Stimulated activated CD8-positive, alpha-beta memory T cell treated with anti-CD3 and anti-CD28 coated beads, Interleukin-2, amount 100 ng/mL, for 48 hours (primary cell): Measurements from ENCODE around the gene KIF1A.
"Not testable (repeated sequence)": the region's sequence is repeated elsewhere in the genome, so short reads cannot be mapped to it uniquely, and the experiment has no call there.

Experiments
- DNase-seq, 2 donors: peaks; one replicate each; pipeline ENCODE4 v3.0.0-alpha.2; 2020; ENCODE audit warnings: low read depth in 2 of 2

KIF1A gene

GRCh38 chr2:240687045-240687740 lies 132.8 kb downstream of the KIF1A start:
- DNase-seq: no peak

- DNase-seq: no peak
Observed at GRCh38 chr2:240686460-240686859, 133.6 kb downstream of the KIF1A start.

GRCh38 chr2:240685771-240686371 lies 134.1 kb downstream of the KIF1A start:
- DNase-seq: no peak

- DNase-seq: not testable (repeated sequence)
Observed at GRCh38 chr2:240683980-240684728, 135.9 kb downstream of the KIF1A start.

- not testable (repeated sequence) for DNase-seq
Observed at GRCh38 chr2:240683329-240683979, 136.6 kb downstream of the KIF1A start.

GRCh38 chr2:240682431-240683224 lies 137.4 kb downstream of the KIF1A start, which contains the start of gene AQP12B:
AQP12B (minus strand) TSS chr2:240682885; CDS start chr2:240682837, 48 bp downstream.
- not testable (repeated sequence) for DNase-seq

GRCh38 chr2:240680185-240680584 lies 139.8 kb downstream of the KIF1A start:
- not testable (repeated sequence) for DNase-seq

GRCh38 chr2:240678909-240679308 lies 141.1 kb downstream of the KIF1A start:
- not testable (repeated sequence) for DNase-seq

GRCh38 chr2:240678043-240678442 lies 142.0 kb downstream of the KIF1A start:
- not testable (repeated sequence) for DNase-seq

GRCh38 chr2:240675345-240675744 lies 144.7 kb downstream of the KIF1A start:
- not testable (repeated sequence) for DNase-seq

- DNase-seq: not testable (repeated sequence)
Observed at GRCh38 chr2:240674461-240675184, 145.4 kb downstream of the KIF1A start.

- DNase-seq: no peak
Observed at GRCh38 chr2:240672701-240673190, 147.3 kb downstream of the KIF1A start.

GRCh38 chr2:240672076-240672700 lies 147.8 kb downstream of the KIF1A start:
- no peak for DNase-seq

GRCh38 chr2:240670950-240671349 lies 149.1 kb downstream of the KIF1A start:
- DNase-seq: no peak

- no peak for DNase-seq
Observed at GRCh38 chr2:240670402-240670801, 149.6 kb downstream of the KIF1A start.

- DNase-seq: no peak
Observed at GRCh38 chr2:240664622-240665021, 155.4 kb downstream of the KIF1A start.
